Measurements from ENCODE around the gene ARL2BP.
A peak's percentile ranks its signal among the peaks of the same experiment; 100 is the strongest.

GRCh38 chr16:57299009-57299718 is 54.1 kb downstream of the ARL2BP start:
- TF ChIP-seq, protein P1, sequence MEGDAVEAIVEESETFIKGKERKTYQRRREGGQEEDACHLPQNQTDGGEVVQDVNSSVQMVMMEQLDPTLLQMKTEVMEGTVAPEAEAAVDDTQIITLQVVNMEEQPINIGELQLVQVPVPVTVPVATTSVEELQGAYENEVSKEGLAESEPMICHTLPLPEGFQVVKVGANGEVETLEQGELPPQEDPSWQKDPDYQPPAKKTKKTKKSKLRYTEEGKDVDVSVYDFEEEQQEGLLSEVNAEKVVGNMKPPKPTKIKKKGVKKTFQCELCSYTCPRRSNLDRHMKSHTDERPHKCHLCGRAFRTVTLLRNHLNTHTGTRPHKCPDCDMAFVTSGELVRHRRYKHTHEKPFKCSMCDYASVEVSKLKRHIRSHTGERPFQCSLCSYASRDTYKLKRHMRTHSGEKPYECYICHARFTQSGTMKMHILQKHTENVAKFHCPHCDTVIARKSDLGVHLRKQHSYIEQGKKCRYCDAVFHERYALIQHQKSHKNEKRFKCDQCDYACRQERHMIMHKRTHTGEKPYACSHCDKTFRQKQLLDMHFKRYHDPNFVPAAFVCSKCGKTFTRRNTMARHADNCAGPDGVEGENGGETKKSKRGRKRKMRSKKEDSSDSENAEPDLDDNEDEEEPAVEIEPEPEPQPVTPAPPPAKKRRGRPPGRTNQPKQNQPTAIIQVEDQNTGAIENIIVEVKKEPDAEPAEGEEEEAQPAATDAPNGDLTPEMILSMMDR (IDR thresholded peaks at IDR 0.05) = peak in 1 of 2 donors; percentile 33
- TF ChIP-seq POLR2AphosphoS5 (IDR thresholded peaks at IDR 0.05) = no peak
- no peak for TF ChIP-seq POLR2A (IDR thresholded peaks at IDR 0.05)
- no peak for TF ChIP-seq EP300 (IDR thresholded peaks at IDR 0.05)

Data from suprapubic skin (tissue), 4 donors.